Suprapubic skin (tissue), 3 donors: ENCODE data around the gene ZNRF3.

Experiments
- CTCF ChIP-seq, 2 donors: fragments of 200-600 bp in 1 of 2; fragments of 450-650 bp in 1 of 2; sonication (generic) in 1 of 2; IDR thresholded peaks; one replicate each; pipeline ENCODE4 v1.5.1; 2016 to 2019; ENCODE audit warnings: antibody characterized with exemption in 2 of 2, mild to moderate bottlenecking in 1 of 2, moderate library complexity in 1 of 2
- POLR2A ChIP-seq, 2 donors: fragments of 450-650 bp; IDR thresholded peaks; one replicate each; pipeline ENCODE4 v1.6.1; 2017; ENCODE audit warnings: antibody characterized with exemption in 2 of 2, mild to moderate bottlenecking in 2 of 2, moderate library complexity in 2 of 2

GRCh38 chr22:29078869-29079207 lies 195.5 kb downstream of the ZNRF3 start:
- TF ChIP-seq CTCF (IDR thresholded peaks at IDR 0.05), result no peak
- no peak for TF ChIP-seq POLR2A (IDR thresholded peaks at IDR 0.05)
